NOMO-1 (cell line): ENCODE measurements around the gene KCNC4.
A peak's percentile ranks its signal among the peaks of the same experiment; 100 is the strongest.

Experiments
- DNase-seq, 2 experiments: peaks; one replicate each; lab custom pipeline; 2025; ENCODE audit not compliant: unreplicated experiment in 2 of 2; lab: John Stamatoyannopoulos, UW

KCNC4 gene

GRCh38 chr1:110210604-110211495 lies 736 bp downstream of the KCNC4 start:
- DNase-seq: peak; percentile 44 to 57

GRCh38 chr1:110211496-110212168 lies 1.5 kb downstream of the KCNC4 start:
- DNase-seq: peak in 1 of 2 experiments; percentile 42

DNA sequence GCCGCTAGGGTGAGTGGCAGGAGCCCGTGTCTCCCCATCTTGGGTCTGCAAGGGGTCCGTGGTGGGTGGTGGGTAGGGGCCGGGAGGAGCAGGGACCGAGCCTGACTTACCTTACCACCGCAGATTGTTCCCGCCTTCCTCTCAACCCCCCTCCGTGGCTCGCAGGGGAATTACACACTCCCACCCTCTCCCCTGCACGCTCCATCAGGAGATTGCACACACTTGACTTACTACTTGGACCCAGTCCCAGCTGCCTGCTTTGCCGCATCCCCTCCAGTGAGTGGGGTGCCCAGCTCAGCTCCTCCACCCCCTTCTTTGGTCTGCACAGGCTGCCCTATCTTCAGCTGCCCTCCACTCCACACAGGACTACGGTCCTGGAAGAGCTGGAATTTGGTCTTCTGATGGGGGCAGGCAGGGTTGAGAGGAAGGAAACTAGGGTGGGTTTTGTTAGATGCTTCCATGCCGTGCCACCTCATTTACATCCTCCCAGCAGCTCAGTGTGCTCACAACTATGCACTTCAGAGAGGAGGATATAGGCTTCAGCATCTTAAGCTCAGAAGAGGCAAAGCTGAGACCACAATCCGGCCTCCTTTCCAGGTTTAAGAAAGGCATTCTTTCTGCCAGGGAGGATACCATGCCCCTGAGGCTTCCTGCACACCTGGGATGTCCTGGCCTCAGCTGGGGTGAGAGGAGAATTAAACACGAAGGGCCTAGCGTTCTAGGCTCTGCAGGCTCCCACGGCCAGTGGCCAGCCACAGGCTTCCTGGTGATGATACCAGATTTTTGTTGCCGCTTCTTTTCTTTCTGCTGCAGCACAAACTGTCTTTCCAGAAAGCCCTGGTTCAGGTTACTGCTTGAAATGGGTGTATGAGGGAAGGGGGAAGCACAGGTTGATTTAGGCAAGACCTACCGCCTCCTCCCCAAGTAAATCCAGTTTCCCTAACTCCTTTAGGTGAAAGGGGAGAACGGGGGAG lies 2.3 kb downstream of the KCNC4 start:
- DNase-seq: peak in 1 of 2 experiments; percentile 3

DNA sequence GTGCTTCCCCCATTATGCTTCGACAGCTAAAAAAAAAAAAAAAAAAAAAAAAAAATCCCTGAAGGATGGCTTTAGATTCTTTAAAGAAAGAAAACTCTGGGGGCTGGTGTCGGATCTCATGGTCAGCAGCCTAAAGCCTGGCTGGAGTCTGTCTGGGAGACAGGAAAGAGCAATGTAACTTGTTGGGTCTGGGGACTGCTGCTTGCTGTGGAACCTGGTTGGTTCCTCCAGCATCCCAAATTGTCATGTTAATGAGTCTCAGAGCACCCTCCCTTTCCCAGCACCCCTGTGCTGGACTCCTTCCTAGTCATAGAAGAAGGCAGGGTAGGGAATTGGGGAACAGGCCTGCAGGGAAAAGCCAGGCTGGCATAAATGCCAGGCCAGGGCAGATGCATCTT lies 3.0 kb downstream of the KCNC4 start:
- DNase-seq: no peak

DNA sequence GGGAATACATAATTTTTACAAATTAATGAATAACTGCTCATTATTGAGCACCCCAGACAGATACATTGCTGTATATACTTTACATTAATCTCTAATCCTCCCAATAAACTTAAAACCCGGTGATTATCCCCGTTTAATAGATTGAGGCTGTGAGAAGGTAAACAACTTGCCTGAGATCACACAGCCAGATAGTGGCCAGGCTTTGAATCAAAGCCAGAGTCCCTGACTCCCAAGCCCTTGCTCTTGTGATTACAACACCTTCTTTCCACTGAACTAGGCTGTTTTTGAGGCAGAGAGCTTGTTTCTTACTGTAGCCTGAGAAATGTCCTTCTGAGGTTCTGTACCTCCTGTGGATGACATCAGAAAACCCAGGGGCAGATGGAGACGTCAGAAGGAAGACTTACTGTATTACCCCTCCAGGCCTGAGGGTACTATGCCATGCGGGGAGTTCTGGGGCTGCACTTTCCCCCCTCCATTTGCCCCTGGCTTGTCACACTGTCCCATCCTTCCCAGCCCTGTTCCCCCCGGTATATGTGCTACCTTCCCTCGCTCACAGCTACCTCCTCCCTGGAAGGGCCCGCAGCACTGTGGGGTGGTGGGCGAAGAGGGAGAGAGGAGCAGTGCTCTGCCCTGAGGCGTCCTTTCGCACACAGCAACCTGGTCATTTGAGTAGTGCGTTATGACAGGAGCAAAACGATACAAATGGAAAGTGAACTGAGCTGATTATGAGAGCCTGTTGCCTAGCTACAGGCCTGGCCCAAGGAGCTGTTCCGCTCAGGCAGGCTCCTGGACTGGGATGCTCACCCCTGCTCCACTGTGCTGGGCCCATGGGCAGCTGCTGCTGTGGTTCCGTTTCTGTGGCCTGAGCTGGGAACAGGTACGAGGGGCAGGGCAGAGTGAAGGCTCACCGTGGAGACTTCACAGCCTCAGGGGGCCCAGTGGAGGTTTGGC lies 4.6 kb downstream of the KCNC4 start:
- no peak for DNase-seq

DNA sequence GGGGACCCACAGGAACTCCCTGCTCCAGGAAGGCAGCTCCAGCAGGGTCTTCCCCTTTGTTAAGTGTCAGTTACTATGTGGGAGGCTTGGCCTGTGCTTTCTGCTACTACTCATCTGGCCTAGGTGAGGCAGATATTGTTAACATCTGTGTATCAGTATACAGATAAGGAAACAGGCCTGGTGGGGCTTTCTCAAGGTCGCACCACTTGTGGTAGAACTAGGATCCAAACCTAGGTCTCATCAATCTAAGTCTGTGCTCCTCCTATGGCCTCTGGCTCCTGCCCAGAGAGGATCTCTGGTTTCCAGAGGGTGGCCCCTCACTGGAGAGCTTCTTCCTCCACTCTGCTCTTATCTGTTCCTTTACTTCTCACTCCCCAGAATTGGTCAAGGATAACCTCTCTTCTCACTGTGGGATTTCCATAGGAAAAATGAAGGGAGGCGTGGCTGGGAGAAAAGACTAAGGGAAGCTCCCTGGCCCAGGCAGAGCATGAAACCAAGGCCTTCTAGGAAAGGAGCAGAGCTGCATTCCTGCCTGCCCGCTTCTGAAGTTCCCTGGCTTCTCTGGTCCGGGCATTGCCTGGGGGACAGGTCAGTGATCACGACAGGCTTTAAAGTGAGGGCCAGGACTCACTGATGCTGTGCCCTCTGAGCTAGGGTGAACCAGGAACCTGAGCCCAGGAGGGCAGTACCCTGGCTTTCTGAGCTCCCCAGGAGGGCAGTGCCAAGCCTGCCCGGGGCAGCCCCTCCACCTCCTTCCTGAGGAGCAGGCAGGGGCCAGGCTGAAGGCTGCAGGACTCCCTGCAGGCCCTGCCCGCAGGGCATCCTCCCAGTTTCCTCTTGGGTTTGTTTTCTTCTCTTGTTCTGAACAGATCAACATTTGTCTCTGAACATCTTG lies 5.8 kb downstream of the KCNC4 start:
- DNase-seq: no peak

GRCh38 chr1:110216844-110217444 lies 6.8 kb downstream of the KCNC4 start:
- no peak for DNase-seq

- DNase-seq: no peak
Observed at GRCh38 chr1:110218137-110218536, 8.0 kb downstream of the KCNC4 start.

GRCh38 chr1:110218739-110219138 lies 8.6 kb downstream of the KCNC4 start:
- DNase-seq: no peak

DNA sequence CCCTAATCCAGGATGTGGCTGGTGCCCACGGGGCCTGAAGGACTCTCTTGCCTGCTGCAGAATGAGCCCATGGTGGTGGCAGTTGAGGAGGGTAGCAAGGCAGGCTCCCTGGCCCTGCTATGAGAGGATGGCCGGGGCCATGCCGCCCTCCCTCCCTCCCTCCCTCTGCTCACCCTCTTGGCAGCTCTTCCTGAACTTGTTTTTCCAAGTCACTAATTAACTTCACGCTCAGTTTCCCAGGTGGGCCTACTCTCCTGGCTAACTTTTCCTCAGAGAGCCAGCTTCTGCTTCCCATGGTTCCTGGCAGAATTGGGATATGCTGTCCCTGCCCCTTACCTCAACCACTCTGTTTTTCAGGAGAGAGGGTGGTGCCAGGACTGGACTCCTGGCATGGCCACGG lies 10.2 kb downstream of the KCNC4 start:
- DNase-seq: no peak

GRCh38 chr1:110221119-110221518 lies 11.0 kb downstream of the KCNC4 start:
- no peak for DNase-seq

DNA sequence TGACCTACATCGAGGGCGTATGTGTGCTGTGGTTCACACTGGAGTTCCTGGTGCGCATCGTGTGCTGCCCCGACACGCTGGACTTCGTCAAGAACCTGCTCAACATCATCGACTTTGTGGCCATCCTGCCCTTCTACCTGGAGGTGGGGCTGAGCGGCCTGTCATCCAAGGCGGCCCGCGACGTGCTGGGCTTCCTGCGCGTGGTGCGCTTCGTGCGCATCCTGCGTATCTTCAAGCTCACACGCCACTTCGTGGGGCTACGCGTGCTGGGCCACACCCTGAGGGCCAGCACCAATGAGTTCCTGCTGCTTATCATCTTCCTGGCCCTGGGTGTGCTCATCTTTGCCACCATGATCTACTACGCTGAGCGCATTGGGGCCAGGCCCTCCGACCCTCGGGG lies 13.0 kb downstream of the KCNC4 start:
- no peak for DNase-seq

DNA sequence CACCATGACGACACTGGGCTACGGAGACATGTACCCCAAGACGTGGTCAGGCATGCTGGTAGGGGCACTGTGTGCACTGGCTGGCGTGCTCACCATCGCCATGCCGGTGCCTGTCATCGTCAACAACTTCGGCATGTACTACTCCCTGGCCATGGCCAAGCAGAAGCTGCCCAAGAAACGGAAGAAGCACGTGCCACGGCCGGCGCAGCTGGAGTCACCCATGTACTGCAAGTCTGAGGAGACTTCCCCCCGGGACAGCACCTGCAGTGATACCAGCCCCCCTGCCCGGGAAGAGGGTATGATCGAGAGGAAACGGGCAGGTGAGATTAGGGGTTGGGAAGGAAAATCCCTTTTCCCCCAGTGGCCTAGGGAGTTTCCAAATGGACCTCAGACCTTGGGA lies 13.5 kb downstream of the KCNC4 start:
- no peak for DNase-seq

GRCh38 chr1:110224240-110224995 lies 14.3 kb downstream of the KCNC4 start:
- DNase-seq: no peak

- DNase-seq: no peak
Observed at GRCh38 chr1:110225212-110225611, 15.1 kb downstream of the KCNC4 start.

DNA sequence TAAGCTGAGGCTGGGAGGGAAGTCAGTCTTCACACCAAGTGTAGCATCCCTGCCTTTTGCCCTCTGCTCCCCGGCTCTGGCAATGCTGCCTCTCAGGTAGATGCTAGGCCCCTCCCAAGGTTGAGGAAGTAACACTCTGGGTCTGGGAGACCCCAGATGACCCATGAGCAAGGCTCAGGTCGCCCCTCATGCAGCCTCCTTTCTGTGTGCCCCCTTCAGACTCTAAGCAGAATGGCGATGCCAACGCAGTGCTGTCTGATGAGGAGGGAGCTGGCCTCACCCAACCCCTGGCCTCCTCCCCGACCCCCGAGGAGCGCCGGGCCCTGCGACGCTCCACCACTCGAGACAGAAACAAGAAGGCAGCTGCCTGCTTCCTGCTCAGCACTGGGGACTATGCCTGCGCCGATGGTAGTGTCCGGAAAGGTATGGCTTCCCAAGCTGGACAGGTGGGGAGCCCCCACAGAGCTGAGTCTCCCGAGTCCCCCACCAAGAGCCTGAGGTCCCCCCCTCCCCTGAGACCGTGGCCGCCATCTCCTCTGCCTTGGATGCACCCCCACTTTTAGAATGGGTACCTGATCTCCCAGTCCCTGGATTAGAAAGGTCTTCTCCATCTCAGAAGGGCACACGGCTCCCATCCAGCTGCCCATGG lies 15.8 kb downstream of the KCNC4 start:
- no peak for DNase-seq

GRCh38 chr1:110227774-110228173 lies 17.7 kb downstream of the KCNC4 start:
- DNase-seq: no peak
